Transverse colon (tissue), 3 donors: ENCODE results near the gene ESYT3.

Experiments used
- POLR2A ChIP-seq: fragments of 450-650 bp; IDR thresholded peaks from one replicate; pipeline ENCODE4 v1.6.1; 2016; ENCODE audit warnings: antibody characterized with exemption, mild to moderate bottlenecking, moderate library complexity
- TF ChIP-seq, protein P1 (sequence below), 5 experiments: fragments of 200-600 bp in 3 of 5; fragments of 450-650 bp in 2 of 5; sonication (generic) in 3 of 5; IDR thresholded peaks; 1 replicate in 2 of 5; 2 replicates in 3 of 5; pipeline ENCODE4 v1.5.1; 2016 to 2017; ENCODE audit warnings: antibody characterized with exemption in 5 of 5, inconsistent platforms in 3 of 5, mild to moderate bottlenecking in 2 of 5, moderate library complexity in 1 of 5

DNA sequence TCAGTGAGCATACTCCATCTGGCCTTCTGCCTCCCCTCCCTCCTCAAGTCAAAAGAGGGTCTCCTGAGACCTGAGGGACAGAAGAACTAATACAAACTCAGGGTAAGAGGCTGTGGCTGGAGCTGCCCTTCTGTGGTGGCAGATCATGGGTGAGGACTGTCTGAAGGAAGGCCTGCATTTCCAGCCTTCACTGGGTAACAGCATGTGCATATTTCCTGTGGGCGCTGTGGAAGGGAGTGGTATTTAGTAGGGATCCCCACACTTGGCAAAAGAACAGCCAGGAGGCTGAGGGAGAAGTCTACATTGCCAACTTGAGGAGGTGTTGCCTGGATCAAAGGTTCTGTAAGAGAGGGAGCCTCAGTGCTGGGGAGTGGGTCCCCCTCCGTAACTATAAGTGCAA is 10.1 kb upstream of the ESYT3 start:
- TF ChIP-seq, protein P1, sequence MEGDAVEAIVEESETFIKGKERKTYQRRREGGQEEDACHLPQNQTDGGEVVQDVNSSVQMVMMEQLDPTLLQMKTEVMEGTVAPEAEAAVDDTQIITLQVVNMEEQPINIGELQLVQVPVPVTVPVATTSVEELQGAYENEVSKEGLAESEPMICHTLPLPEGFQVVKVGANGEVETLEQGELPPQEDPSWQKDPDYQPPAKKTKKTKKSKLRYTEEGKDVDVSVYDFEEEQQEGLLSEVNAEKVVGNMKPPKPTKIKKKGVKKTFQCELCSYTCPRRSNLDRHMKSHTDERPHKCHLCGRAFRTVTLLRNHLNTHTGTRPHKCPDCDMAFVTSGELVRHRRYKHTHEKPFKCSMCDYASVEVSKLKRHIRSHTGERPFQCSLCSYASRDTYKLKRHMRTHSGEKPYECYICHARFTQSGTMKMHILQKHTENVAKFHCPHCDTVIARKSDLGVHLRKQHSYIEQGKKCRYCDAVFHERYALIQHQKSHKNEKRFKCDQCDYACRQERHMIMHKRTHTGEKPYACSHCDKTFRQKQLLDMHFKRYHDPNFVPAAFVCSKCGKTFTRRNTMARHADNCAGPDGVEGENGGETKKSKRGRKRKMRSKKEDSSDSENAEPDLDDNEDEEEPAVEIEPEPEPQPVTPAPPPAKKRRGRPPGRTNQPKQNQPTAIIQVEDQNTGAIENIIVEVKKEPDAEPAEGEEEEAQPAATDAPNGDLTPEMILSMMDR (IDR thresholded peaks at IDR 0.05) = no peak
- no peak for TF ChIP-seq POLR2A
